A549 (cell line): ENCODE results near the gene CKLF. TPM values are rescaled to one million over a fixed set of nuclear protein-coding genes. Genes with fewer than 3 reads are reported as not detected.

ENCODE experiments used
- ATAC-seq, 2 experiments: fragments of 200-7000 bp in 1 of 2; fragments of >200 bp in 1 of 2; cut with Nextera tagmentation in 1 of 2; cut with Tn5 transposase in 1 of 2; 3 replicates each; pipeline versions ENCODE4 v1.8.0 to v1.9.1; 2018 to 2020; ENCODE audit warnings: mild to moderate bottlenecking in 1 of 2, moderate library complexity in 1 of 2
- CTCF ChIA-PET: fragments of 300-600 bp; sonication (Branson Sonifier 250); formaldehyde crosslinking; extraction: SDS; loops from one replicate; lab custom pipeline; 2021; ENCODE audit warnings: antibody characterized with exemption, inconsistent platforms; lab: Yijun Ruan, JAX
- POLR2A ChIA-PET: fragments of 350-600 bp; formaldehyde crosslinking; extraction: SDS; loops from one replicate; lab custom pipeline; 2021; ENCODE audit warnings: antibody characterized with exemption, inconsistent platforms; lab: Yijun Ruan, JAX
- DNase-seq, 2 experiments: peaks; one replicate each; pipeline versions ENCODE4 v3.0.0 to v3.0.0-alpha.2; 2011 to 2016; ENCODE audit warnings: low read depth in 1 of 2, low spot score in 1 of 2
- FAIRE-seq: peaks from 2 replicates; lab custom pipeline; 2011; peaks lifted over from hg19 to GRCh38; lab: Jason Lieb, UNC
- H3K27ac ChIP-seq, 2 experiments: fragments of >200 bp; sonication (Bioruptor Twin); formaldehyde crosslinking; 3 replicates each; pipeline ENCODE4 v1.5.1; 2016 to 2017
- H3K4me1 ChIP-seq: fragments of >200 bp; sonication (Bioruptor Twin); formaldehyde crosslinking; 3 replicates; pipeline ENCODE4 v1.6.1; 2016
- H3K4me2 ChIP-seq: fragments of >200 bp; sonication (Bioruptor Twin); formaldehyde crosslinking; 3 replicates; pipeline ENCODE4 v1.6.1; 2016
- H3K4me3 ChIP-seq: fragments of >200 bp; sonication (Bioruptor Twin); formaldehyde crosslinking; 3 replicates; pipeline ENCODE4 v1.5.1; 2016
- H3K9me3 ChIP-seq: fragments of >200 bp; sonication (Bioruptor Twin); formaldehyde crosslinking; 3 replicates; pipeline ENCODE4 v1.6.1; 2016
- CBX8 ChIP-seq: fragments of 200-600 bp; sonication (generic); IDR thresholded peaks from 2 replicates; pipeline ENCODE4 v1.6.1; 2016
- CEBPB ChIP-seq, 2 experiments: fragments of >200 bp in 1 of 2; sonication (Bioruptor Twin) in 1 of 2; formaldehyde crosslinking in 1 of 2; IDR thresholded peaks; 2 replicates each; pipeline ENCODE4 v1.6.1; 2012 to 2016
- EHMT2 ChIP-seq: fragments of 200-600 bp; sonication (generic); IDR thresholded peaks from 2 replicates; pipeline ENCODE4 v1.6.1; 2016; ENCODE audit warnings: antibody characterized with exemption, low read depth, mild to moderate bottlenecking, moderate library complexity
- ELK1 ChIP-seq: fragments of 150-350 bp; IDR thresholded peaks from 2 replicates; pipeline ENCODE4 v1.6.1; 2014; ENCODE audit warnings: low read depth, mild to moderate bottlenecking, low read length
- ESRRA ChIP-seq: fragments of 150-350 bp; IDR thresholded peaks from 2 replicates; pipeline ENCODE4 v1.6.1; 2014; ENCODE audit warnings: mild to moderate bottlenecking, low read length, borderline replicate concordance
- FOSB ChIP-seq: fragments of 250-450 bp; sonication (Bioruptor Pico); IDR thresholded peaks from 2 replicates; pipeline ENCODE4 v1.5.0; 2020; ENCODE audit warnings: mild to moderate bottlenecking, moderate library complexity
- GATA3 ChIP-seq: IDR thresholded peaks from 2 replicates; pipeline ENCODE4 v1.6.1; 2012; ENCODE audit warnings: borderline replicate concordance
- HOXA7 ChIP-seq: fragments of 250-450 bp; sonication (Bioruptor Pico); IDR thresholded peaks from 2 replicates; pipeline ENCODE4 v1.5.0; 2020; ENCODE audit warnings: mild to moderate bottlenecking, moderate library complexity
- HOXB5 ChIP-seq: fragments of 250-450 bp; sonication (Bioruptor Pico); IDR thresholded peaks from 2 replicates; pipeline ENCODE4 v1.5.0; 2020; ENCODE audit warnings: mild to moderate bottlenecking, moderate library complexity
- JUNB ChIP-seq: fragments of >200 bp; sonication (Bioruptor Twin); formaldehyde crosslinking; IDR thresholded peaks from 2 replicates; pipeline ENCODE4 v1.6.1; 2016
- KDM1A ChIP-seq: fragments of 200-600 bp; sonication (generic); IDR thresholded peaks from 2 replicates; pipeline ENCODE4 v1.6.1; 2016; ENCODE audit warnings: low read depth, mild to moderate bottlenecking
- MAX ChIP-seq: IDR thresholded peaks from 2 replicates; pipeline ENCODE4 v1.6.1; 2012
- MAZ ChIP-seq: fragments of 150-350 bp; IDR thresholded peaks from 2 replicates; pipeline ENCODE4 v1.6.1; 2014; ENCODE audit warnings: antibody characterized with exemption, low read depth, low read length, borderline replicate concordance
- PHF8 ChIP-seq: fragments of 200-600 bp; sonication (generic); IDR thresholded peaks from 2 replicates; pipeline ENCODE4 v1.6.1; 2016; ENCODE audit warnings: low read depth, mild to moderate bottlenecking, antibody characterized with exemption, moderate library complexity, borderline replicate concordance
- POLR2A ChIP-seq: IDR thresholded peaks from 2 replicates; pipeline ENCODE4 v1.6.1; 2012; ENCODE audit warnings: mild to moderate bottlenecking, low read length
- RAD21 ChIP-seq, 2 experiments: fragments of >200 bp in 1 of 2; sonication (Bioruptor Twin) in 1 of 2; formaldehyde crosslinking in 1 of 2; IDR thresholded peaks in 1 of 2; conservative IDR thresholded peaks in 1 of 2; 2 replicates in 1 of 2; 3 replicates in 1 of 2; pipeline ENCODE4 v1.6.1; 2012 to 2018; ENCODE audit warnings: inconsistent platforms in 1 of 2
- RCOR1 ChIP-seq: fragments of 150-350 bp; IDR thresholded peaks from 2 replicates; pipeline ENCODE4 v1.6.1; 2014; ENCODE audit warnings: antibody characterized with exemption, low read length, low read depth
- RNF2 ChIP-seq: fragments of 200-600 bp; sonication (generic); IDR thresholded peaks from 2 replicates; pipeline ENCODE4 v1.6.1; 2016; ENCODE audit warnings: low read depth, mild to moderate bottlenecking, antibody characterized with exemption, moderate library complexity, borderline replicate concordance
- SREBF2 ChIP-seq: fragments of 450-650 bp; IDR thresholded peaks from 2 replicates; pipeline ENCODE4 v1.6.1; 2014; ENCODE audit warnings: mild to moderate bottlenecking, moderate library complexity
- TP53 ChIP-seq: fragments of 250-450 bp; sonication (Bioruptor Pico); IDR thresholded peaks from 2 replicates; pipeline ENCODE4 v1.5.0; 2021; ENCODE audit warnings: mild to moderate bottlenecking, moderate library complexity
- ZNF302 ChIP-seq: fragments of 250-450 bp; sonication (Bioruptor Pico); IDR thresholded peaks from 2 replicates; pipeline ENCODE4 v1.9.0; 2021; ENCODE audit warnings: inconsistent platforms, mild to moderate bottlenecking, moderate library complexity
- WGBS: methylation state at CpG from one replicate; pipeline ENCODE4 v1.1.6; 2017; ENCODE audit errors: missing lambda C conversion rate; 5-methylcytosine and 5-hydroxymethylcytosine counted together
- polyA plus RNA-seq, 4 experiments: library from polyadenylated mRNA; depleted of rRNA in 3 of 4; stranded (reverse); fragments of >200 nt; fragmentation: RNase III in 1 of 4; extraction: RNeasy Plus Mini Kit Qiagen cat#74134 plus additional on column Dnase treatment in 1 of 4; gene quantifications; 2 replicates in 3 of 4; 3 replicates in 1 of 4; pipeline ENCODE4 v1.2.3, GENCODE V29; 2011 to 2017
- TF ChIP-seq, protein P1 (sequence below): fragments of >200 bp; sonication (Bioruptor Twin); formaldehyde crosslinking; IDR thresholded peaks from 2 replicates; pipeline ENCODE4 v1.6.1; 2016
- TF ChIP-seq, protein P2 (sequence below): fragments of >200 bp; sonication (Bioruptor Twin); formaldehyde crosslinking; IDR thresholded peaks from 3 replicates; pipeline ENCODE4 v1.5.1; 2016
- TF ChIP-seq, protein P3 (sequence below): fragments of 200-600 bp; sonication (generic); IDR thresholded peaks from 2 replicates; pipeline ENCODE4 v1.6.1; 2016; ENCODE audit warnings: antibody characterized with exemption, mild to moderate bottlenecking, moderate library complexity

Gene CKLF
- polyA plus RNA-seq, 2 of the 4 experiments (the other 2 are of a cell fraction), result 85.1 to 87.0 TPM

DNA sequence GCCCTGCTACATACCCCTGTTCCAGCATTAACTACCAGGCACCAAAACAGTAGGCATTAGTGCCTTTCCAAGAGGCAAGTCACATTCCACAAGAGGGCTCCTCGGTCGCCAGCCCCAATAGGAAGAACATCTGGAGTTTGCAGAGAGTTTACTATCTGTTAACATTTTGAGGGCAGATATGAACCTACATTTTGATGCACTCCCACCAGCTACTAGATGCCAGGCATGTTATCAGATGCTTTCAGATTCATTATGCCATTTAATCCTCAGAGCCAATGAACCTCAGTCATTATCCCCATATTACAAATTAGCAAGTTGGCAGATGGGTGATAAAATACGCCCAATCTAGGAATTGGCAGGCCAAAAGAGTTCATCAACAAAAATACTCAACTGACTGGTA is 22.7 kb downstream of the CKLF start:
- TF ChIP-seq, protein P1, sequence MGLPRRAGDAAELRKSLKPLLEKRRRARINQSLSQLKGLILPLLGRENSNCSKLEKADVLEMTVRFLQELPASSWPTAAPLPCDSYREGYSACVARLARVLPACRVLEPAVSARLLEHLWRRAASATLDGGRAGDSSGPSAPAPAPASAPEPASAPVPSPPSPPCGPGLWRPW, result no peak
- TF ChIP-seq KDM1A (no peak), SREBF2 (no peak), ELK1 (no peak), MAZ (no peak), HOXA7 (CRISPR knock-in tag) (no peak), MAX (no peak), RCOR1 (no peak), RAD21 (conservative IDR thresholded peaks at IDR 0.05 in 1 of 2, IDR thresholded peaks at IDR 0.05 in 1 of 2) (no peak), RNF2 (no peak), JUNB (no peak), EHMT2 (no peak), FOSB (no peak), ESRRA (no peak), PHF8 (no peak), POLR2A (no peak), ZNF302 (CRISPR knock-in tag) (no peak), CBX8 (no peak)
- TF ChIP-seq, protein P2, sequence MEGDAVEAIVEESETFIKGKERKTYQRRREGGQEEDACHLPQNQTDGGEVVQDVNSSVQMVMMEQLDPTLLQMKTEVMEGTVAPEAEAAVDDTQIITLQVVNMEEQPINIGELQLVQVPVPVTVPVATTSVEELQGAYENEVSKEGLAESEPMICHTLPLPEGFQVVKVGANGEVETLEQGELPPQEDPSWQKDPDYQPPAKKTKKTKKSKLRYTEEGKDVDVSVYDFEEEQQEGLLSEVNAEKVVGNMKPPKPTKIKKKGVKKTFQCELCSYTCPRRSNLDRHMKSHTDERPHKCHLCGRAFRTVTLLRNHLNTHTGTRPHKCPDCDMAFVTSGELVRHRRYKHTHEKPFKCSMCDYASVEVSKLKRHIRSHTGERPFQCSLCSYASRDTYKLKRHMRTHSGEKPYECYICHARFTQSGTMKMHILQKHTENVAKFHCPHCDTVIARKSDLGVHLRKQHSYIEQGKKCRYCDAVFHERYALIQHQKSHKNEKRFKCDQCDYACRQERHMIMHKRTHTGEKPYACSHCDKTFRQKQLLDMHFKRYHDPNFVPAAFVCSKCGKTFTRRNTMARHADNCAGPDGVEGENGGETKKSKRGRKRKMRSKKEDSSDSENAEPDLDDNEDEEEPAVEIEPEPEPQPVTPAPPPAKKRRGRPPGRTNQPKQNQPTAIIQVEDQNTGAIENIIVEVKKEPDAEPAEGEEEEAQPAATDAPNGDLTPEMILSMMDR, result no peak
- TF ChIP-seq, protein P3, sequence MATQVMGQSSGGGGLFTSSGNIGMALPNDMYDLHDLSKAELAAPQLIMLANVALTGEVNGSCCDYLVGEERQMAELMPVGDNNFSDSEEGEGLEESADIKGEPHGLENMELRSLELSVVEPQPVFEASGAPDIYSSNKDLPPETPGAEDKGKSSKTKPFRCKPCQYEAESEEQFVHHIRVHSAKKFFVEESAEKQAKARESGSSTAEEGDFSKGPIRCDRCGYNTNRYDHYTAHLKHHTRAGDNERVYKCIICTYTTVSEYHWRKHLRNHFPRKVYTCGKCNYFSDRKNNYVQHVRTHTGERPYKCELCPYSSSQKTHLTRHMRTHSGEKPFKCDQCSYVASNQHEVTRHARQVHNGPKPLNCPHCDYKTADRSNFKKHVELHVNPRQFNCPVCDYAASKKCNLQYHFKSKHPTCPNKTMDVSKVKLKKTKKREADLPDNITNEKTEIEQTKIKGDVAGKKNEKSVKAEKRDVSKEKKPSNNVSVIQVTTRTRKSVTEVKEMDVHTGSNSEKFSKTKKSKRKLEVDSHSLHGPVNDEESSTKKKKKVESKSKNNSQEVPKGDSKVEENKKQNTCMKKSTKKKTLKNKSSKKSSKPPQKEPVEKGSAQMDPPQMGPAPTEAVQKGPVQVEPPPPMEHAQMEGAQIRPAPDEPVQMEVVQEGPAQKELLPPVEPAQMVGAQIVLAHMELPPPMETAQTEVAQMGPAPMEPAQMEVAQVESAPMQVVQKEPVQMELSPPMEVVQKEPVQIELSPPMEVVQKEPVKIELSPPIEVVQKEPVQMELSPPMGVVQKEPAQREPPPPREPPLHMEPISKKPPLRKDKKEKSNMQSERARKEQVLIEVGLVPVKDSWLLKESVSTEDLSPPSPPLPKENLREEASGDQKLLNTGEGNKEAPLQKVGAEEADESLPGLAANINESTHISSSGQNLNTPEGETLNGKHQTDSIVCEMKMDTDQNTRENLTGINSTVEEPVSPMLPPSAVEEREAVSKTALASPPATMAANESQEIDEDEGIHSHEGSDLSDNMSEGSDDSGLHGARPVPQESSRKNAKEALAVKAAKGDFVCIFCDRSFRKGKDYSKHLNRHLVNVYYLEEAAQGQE, result no peak
- 87% methylated on average over 3 of the region's 3 CpGs for WGBS
- DNase-seq, result no peak
- no peak overlapping the region for H3K4me2 ChIP-seq
- H3K4me3 ChIP-seq, result no peak overlapping the region
- peaks cover 7% of the 10 kb centered on the region for H3K4me1 ChIP-seq
- no peaks in the 10 kb centered on the region for H3K9me3 ChIP-seq
- CTCF ChIA-PET, result interaction anchor here (1.1 to 3.2 kb wide), 7 partner anchors 12 to 256 kb away, joined by 3 to 13 read pairs (median 4); partner anchors contain the start of gene NAE1
- POLR2A ChIA-PET, result interaction anchor here (1.1 kb wide), 1 partner anchor 23 kb away, joined by 3 read pairs; the partner anchor contains the start of gene CKLF
- no peak for FAIRE-seq
- H3K27ac ChIP-seq, result no peak overlapping the region
- ATAC-seq, result no peak

GRCh38 chr16:66576296-66576695 is 23.9 kb downstream of the CKLF start:
- H3K4me2 ChIP-seq, result no peak overlapping the region
- ATAC-seq, result no peak
- CTCF ChIA-PET, result interaction anchor here (1.4 to 2.9 kb wide), 3 partner anchors 13 to 21 kb away, joined by 3 to 9 read pairs (median 8); no protein-coding TSS in a partner anchor
- WGBS, result 92% methylated on average over 5 of the region's 5 CpGs
- no peak overlapping the region for H3K4me3 ChIP-seq
- no peak for FAIRE-seq
- no peaks in the 10 kb centered on the region for H3K4me1 ChIP-seq
- DNase-seq, result no peak
- no peaks in the 10 kb centered on the region for H3K9me3 ChIP-seq
- POLR2A ChIA-PET, result no interaction called here
- no peak overlapping the region for H3K27ac ChIP-seq
- TF ChIP-seq GATA3 (no peak), MAX (no peak), ZNF302 (CRISPR knock-in tag) (no peak), POLR2A (no peak), ESRRA (no peak), TP53 (CRISPR knock-in tag) (no peak), CEBPB (IDR thresholded peaks at IDR 0.05) (no peak), HOXB5 (CRISPR knock-in tag) (no peak)
- TF ChIP-seq, protein P3, result no peak
